Measurements from ENCODE around the gene PGA4.
"Not testable (repeated sequence)": the region's sequence is repeated elsewhere in the genome, so short reads cannot be mapped to it uniquely, and the experiment has no call there.

DNA sequence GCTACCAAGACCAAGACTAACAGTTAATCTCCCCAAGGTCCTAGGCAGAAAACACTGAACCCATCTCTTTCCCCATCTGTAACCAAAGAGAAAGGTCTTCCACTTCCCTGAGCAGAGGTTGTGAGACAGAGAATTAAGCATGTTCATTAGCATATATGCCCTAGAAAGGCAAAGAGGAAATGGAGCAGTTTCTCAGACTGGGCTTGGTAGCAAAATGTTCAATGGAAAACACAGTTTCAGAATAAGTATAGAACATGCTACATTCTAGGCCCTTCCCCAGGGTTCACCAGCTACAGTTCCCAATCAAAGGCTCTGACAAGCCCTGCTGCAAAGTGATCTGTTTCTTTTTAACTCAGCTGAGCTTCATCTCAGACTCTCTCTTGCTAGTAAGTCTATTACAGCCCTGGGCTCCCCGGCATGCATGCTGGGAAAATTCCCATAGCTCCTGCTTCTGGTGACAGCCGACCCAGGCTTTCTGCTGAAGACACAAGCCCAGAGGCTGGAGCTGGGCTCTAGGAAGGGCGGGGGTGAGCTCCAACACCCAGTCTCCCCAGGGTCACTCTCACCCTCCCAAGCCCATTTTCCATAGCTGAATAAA lies 10.5 kb downstream of the PGA4 start:
- TF ChIP-seq JUN (IDR thresholded peaks at IDR 0.05); ZSCAN20 (CRISPR knock-in tag; IDR thresholded peaks at IDR 0.05); RCOR1 (IDR thresholded peaks at IDR 0.05; ENCODE audit: low read depth, low read length); EP300 (IDR thresholded peaks at IDR 0.05); POLR2A (IDR thresholded peaks at IDR 0.05; ENCODE audit: low read length); POLR2AphosphoS2 (conservative IDR thresholded peaks at IDR 0.05; ENCODE audit: low read length); RAD21 (conservative IDR thresholded peaks at IDR 0.05 in 1 of 2, IDR thresholded peaks at IDR 0.05 in 1 of 2); HOXA7 (CRISPR knock-in tag; IDR thresholded peaks at IDR 0.05): not testable (repeated sequence)
- TF ChIP-seq, protein P1, sequence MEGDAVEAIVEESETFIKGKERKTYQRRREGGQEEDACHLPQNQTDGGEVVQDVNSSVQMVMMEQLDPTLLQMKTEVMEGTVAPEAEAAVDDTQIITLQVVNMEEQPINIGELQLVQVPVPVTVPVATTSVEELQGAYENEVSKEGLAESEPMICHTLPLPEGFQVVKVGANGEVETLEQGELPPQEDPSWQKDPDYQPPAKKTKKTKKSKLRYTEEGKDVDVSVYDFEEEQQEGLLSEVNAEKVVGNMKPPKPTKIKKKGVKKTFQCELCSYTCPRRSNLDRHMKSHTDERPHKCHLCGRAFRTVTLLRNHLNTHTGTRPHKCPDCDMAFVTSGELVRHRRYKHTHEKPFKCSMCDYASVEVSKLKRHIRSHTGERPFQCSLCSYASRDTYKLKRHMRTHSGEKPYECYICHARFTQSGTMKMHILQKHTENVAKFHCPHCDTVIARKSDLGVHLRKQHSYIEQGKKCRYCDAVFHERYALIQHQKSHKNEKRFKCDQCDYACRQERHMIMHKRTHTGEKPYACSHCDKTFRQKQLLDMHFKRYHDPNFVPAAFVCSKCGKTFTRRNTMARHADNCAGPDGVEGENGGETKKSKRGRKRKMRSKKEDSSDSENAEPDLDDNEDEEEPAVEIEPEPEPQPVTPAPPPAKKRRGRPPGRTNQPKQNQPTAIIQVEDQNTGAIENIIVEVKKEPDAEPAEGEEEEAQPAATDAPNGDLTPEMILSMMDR (IDR thresholded peaks at IDR 0.05) = not testable (repeated sequence)

Measured in A549 (cell line).